Stimulated activated CD8-positive, alpha-beta memory T cell treated with anti-CD3 and anti-CD28 coated beads, Interleukin-2, amount 100 ng/mL, for 48 hours (primary cell): Measurements from ENCODE around the gene KSR1.
"Not testable (repeated sequence)": the region's sequence is repeated elsewhere in the genome, so short reads cannot be mapped to it uniquely, and the experiment has no call there.

ENCODE experiments used
- DNase-seq, 2 donors: peaks; one replicate each; pipeline ENCODE4 v3.0.0-alpha.2; 2020; ENCODE audit warnings: low read depth in 2 of 2

KSR1 gene

DNA sequence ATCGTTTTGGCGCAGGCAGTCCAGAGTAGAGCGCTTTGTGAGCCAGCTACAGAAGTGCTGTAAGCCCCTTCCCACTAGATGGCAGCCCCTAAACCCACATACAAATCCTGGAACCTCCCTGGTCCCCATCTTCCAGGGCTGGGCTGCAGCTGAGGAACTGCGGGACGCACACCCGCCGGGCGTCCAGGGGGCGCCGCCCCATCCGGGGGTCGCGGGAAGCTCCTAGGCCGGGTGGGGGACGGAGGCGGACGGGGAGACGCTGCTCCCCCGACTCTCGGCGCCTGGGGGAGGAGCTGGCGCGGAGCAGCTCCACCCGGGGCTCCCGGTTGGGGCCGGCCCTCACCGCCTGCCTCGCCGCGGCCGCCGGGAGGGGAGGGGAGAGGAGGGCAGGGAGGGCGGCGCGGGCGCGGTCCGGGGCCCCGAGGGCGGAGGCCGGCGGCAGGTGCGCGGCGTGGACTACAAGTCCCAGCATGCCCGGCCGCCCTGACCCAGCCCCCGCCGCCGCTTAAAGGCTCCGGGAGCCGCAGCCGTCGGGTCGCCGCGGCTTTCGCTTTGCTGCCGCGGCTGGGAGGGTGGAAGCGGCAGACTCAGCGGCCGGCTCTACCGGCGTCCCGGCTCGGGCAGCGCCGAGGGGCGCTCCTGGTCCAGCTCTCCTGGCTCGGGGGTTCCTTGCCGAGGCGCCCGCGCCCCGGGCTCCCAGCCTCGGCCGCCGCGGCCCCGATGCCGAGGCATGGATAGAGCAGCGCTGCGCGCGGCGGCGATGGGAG lies at the start of gene KSR1:
KSR1 (plus strand) TSS at position 535 of the 767 bp plus-strand sequence; CDS start at position 731, 196 bp downstream.
- peak; percentile 73 to 84 for DNase-seq

DNA sequence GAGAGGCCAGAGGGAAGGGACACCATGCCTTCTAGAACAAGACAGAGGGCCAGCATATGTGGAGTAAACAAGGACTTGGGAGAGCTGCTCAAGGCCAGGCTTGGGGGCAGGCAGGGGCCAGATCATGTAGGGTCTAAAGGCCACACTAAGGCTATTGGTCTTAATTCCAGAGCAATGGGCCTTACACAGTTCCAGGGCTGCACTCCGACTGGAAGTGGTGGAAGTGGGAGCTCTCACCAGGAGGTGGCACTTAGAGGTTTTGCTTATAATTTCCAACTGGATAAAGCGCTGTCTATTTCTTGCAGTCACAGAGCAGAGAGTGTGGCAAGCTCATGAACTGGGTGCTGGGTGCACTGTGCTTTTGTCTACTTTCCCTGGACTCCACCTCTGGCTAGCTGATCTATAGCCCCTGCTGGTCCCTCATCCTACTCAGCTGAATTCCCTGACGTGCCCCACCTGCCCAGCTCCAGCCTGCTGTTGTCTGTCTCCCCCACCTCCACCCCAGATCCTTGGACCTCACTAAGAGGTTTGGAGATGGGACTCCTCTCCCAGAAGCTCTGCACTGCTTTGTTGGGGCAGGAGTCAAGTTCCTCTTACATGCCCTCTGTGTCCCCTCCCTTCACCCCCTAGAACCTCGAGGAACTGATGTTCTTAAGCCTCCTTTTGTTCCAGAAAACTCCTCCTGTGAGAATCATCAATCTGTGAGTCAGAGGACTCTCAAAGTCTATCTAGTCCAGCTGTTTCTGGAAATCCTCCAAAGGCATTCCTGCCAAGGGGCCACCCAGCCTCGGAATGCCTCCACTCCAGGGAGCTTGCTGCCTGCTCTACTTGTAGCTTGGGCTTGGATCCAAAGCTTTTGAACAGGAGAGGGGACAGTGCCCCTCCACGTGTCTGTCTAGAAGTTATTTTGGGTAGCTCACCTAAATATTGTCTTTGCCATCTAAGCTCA lies 48.1 kb upstream of the KSR1 start:
- no peak for DNase-seq

DNA sequence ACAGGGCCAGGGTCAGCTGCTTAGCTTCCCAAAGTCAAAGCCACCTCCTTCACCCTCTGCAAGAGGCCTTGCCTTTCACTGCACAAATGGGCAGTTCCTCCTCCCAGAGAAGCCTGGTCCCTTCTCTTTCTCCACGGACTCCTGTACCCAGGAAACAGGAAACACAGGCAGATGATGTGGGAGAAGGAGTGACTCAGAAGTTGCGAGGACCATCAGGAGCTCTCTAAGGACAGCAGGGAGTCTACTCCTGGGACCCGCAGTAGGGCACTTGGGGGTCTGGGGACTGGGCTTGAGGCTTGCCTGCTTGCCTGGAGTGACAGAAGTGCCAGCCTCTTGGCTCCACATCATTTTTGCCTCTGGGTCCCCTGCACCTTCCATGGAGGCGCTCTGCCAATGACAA lies 47.4 kb upstream of the KSR1 start:
- no peak for DNase-seq

DNA sequence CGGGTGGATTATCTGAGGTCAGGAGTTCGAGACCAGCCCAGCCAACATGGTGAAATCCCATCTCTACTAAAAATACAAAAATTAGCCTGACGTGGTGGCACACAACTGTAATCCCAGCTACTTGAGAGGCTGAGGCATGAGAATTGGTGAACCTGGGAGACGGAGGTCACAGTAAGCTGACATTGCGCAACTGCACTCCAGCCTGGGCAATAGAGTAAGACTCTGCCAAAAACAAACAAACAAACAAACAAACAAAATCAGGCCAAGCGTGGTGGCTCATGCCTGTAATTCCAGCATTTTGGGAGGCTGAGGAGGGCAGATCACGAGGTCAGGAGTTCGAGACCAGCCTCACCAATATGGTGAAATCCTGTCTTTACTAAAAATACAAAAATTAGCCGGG lies 44.1 kb upstream of the KSR1 start:
- DNase-seq, result not testable (repeated sequence)

DNA sequence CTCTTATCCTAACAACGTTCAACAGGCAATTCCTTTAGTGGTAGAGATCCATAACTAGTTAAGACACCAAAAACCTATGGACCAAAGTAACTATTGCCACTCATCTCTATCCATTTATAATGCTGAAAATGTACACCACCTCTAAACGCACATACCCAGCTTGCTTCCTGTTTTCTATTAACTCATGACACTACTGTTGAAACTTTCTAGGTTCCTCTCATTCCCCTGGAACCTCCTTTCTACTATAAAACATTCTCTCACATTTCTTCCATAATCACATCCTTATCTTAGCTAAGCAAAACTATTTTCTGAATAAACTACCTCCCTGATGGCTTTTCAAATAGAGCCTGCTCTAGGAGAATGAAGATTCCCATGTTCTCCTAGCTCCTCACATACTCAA lies 42.9 kb upstream of the KSR1 start:
- DNase-seq, result no peak

- DNase-seq, result no peak
Measured at GRCh38 chr17:27413792-27414191, 42.5 kb upstream of the KSR1 start.

DNA sequence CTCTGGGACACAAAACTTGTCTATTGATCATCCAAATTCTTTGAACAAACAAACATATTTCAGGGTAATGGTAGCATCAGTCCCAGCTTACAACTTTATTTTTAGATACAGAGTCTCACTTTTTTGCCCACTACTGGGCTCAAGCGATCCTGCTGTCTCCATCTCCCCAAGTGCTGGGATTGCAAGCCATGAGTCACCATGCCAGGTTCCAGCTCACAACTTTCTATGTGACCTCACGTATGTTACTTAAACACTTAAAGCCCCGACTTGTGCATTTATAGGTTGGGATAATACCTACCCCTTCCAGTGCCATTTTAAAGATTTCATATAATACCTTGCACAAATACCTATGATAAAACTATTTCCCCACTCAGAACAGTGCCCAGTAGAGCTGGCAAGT lies 42.0 kb upstream of the KSR1 start:
- no peak for DNase-seq

DNA sequence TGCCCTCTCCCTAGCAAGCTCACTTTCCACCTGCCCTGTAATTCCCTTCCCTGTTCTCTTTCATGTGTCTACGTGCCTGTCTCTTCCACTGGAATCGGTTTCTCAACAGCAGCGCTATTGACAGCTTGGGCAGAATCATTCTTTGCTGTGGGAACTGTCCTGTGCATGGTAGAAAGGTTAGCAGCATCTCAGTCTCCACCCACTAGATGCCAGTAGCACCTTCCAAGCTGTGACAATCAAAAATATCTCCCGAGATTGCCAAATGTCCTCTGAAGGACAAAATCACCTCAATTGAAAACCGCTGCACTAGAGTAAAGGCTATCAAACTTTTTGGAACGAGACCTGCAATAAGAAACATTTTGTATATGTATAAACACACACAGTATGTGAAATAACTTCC lies 41.6 kb upstream of the KSR1 start:
- DNase-seq, result no peak

GRCh38 chr17:27415120-27415795 lies 41.0 kb upstream of the KSR1 start:
- DNase-seq, result no peak

- DNase-seq, result no peak
Measured at GRCh38 chr17:27417596-27418365, 38.5 kb upstream of the KSR1 start.

DNA sequence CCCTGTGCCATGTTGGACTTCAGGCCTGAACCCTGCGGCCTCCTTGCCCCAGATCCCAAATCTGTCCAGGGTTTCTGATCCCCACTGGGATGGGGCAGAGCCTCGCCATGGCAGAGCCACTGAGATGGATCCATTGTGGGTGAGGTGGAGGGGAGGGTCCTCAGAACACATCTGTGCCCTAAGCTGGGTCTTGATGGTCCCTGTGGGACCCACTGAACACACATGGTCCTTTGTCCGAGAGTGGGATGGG lies 38.0 kb upstream of the KSR1 start:
- DNase-seq, result no peak

- DNase-seq, result no peak
Measured at GRCh38 chr17:27419156-27419555, 37.1 kb upstream of the KSR1 start.

DNA sequence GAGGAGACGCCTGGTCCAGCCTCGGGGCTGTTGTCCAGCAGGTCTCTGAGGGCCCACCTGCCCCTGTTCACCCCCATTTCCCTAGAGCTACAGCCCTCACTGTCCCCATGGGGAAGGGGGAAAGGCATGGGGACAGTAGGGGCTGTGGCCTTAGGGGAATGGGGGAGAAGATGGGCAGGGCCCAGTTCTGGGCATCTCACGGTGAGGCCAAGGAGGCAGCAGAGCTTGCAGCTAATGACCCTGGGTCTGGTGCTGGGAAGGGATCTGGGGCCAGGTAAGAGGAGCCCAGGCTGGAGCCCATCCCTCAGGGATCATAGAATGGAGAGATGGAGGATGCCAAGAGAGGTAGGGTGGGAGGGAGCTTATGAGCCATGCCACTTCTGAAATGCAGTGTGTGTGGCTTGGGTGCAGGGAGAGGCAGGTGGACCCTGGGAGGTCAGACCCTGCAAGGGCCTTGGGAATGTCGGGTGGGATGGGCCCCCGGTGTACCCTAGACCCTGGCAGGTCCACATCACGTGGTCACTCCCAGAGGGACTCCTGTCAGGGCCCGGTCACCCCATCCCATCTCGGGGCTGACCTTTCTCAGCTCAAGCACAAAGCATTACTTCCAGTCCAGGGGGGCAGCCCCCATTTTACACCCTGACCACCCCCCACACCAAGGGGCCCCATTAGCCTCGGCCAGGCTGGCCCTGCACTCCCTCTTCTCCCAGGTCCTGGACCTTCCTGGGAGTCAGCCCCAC lies 35.9 kb upstream of the KSR1 start:
- DNase-seq, result no peak

DNA sequence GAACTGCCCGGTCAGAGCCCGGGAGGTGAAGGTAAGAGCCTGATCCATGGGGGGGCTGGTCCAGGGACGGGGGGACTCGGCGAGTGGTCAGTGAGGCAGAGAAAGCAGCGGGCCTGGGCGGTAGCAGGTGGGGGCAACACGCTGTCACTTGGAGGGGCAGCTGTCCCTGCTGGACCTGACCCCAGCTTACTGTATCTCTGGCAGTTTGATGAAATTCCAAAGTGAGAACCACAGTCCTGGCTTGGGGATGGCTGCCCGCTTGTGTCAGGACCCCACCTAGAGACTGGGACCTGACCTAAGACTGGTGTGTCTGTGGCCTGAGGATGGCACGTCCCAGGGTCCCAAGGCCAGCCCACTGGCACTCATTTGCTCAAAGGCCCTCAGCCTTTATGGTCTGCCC lies 35.1 kb upstream of the KSR1 start:
- no peak for DNase-seq

GRCh38 chr17:27421626-27422025 lies 34.6 kb upstream of the KSR1 start:
- not testable (repeated sequence) for DNase-seq

- DNase-seq, result no peak
Measured at GRCh38 chr17:27422601-27423000, 33.6 kb upstream of the KSR1 start.

GRCh38 chr17:27423651-27424050 lies 32.6 kb upstream of the KSR1 start:
- no peak for DNase-seq

DNA sequence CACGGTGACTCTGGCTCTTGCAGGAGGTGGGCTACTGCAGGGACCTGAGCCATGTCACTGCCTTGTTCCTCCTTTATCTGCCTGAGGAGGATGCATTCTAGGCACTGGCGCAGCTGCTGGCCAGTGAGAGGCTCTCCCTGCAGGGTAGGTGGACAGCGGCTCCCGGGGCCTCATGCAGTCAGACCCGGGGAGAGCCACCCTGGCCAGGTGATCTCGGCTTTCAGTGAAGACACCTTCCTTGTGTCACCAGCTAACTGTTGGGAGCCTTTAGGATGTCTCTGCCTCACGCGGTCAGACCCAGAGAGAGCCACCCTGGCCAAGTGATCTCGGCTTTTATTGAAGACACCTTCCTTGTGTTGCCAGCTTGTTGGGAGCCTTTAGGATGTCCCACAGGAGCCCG lies 31.7 kb upstream of the KSR1 start:
- no peak for DNase-seq

DNA sequence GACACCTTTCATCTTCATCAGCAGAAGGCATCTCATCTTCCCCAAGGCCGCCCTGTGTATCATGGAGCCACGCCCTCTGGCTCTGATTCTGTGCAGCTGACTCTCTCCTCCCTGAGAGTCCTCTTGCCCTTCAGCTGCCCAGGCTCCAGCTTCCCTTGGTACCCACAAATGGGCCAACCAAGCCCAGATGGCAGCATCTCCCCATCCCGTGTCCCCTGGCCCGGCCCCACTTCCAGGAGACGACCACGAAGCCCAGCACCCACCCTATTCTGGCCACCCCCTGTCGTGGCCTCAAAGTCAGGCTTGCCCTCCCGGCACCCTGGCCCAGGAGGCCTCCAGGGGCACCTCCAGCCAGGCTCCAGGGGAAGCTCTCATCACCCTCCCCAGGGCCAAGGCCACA lies 31.3 kb upstream of the KSR1 start:
- no peak for DNase-seq

DNA sequence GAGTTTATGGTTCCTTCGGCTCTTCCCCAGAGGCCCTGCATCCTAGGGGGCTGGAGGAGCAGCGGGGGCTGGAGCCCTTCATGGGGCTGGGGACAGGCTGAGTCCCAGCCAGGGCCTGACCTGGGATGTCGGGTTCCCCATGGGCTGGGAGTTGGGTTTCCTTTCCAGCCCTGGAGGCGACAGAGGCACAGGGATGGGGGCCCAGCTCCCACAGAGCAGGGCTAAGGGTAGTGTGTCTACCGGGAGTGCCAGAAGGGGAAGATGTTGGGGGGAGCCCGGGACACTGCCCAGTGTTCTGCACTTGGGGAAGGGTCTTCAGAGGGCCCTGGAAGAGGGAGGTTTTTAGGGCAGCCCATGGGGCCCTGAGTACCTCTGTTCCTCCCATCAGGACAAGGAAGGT lies 30.7 kb upstream of the KSR1 start:
- not testable (repeated sequence) for DNase-seq

DNA sequence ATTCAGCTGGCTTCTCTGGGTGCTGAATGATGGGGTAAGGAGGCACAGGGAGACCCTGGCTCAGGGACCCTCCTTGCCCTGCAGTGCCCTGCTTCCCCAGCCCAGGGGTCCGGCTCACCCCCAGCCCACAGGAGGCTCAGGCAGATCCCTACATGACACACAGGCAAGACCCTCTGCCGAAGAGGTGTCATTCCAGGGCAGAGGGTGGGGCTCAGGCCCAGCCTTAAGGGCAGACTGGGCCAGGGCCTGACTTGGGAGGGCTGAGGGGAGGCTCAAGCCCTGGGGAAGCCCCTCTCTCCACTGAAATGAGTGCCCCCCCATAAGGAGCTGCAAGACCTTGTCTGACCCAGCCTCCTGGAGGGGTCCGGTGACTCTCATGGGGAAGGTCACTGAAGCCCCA lies 30.3 kb upstream of the KSR1 start:
- no peak for DNase-seq
